ENCODE measurements around the gene ARHGEF18. TPM values are rescaled to one million over a fixed set of nuclear protein-coding genes. Genes with fewer than 3 reads are reported as not detected.

ARHGEF18 gene
- total RNA-seq, 1 donor from 2014 or later = 8.3 TPM

DNA sequence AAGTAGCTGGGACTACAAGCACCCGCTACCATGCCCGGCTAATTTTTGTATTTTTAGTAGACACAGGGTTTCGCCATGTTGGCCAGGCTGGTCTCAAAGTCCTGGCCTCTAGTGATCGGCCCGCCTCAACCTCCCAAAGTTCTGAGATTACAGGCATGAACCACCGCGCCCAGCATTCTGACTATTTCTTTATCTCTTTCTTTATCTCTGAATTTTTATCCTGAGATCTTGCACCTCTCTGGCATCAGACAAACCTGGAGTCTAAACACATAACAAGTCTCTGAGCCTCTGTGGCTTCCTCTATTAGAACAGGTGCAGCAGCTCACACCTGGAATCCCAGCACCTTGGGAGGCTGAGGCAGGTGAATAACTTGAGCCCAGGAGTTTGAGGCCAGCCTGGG is 28.5 kb downstream of the ARHGEF18 start:
- Histone ChIP-seq H3K9me3 (replicated peaks) (no peaks in the 10 kb centered on the region), H3K27ac (replicated peaks) (no peak overlapping the region), H3K4me3 (no peak overlapping the region), H3K27me3 (ENCODE audit: low read depth) (no peaks in the 10 kb centered on the region), H3K4me1 (no peaks in the 10 kb centered on the region), H3K36me3 (no peaks in the 10 kb centered on the region)
- DNase-seq = no peak
- TF ChIP-seq, protein P1, sequence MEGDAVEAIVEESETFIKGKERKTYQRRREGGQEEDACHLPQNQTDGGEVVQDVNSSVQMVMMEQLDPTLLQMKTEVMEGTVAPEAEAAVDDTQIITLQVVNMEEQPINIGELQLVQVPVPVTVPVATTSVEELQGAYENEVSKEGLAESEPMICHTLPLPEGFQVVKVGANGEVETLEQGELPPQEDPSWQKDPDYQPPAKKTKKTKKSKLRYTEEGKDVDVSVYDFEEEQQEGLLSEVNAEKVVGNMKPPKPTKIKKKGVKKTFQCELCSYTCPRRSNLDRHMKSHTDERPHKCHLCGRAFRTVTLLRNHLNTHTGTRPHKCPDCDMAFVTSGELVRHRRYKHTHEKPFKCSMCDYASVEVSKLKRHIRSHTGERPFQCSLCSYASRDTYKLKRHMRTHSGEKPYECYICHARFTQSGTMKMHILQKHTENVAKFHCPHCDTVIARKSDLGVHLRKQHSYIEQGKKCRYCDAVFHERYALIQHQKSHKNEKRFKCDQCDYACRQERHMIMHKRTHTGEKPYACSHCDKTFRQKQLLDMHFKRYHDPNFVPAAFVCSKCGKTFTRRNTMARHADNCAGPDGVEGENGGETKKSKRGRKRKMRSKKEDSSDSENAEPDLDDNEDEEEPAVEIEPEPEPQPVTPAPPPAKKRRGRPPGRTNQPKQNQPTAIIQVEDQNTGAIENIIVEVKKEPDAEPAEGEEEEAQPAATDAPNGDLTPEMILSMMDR (IDR thresholded peaks at IDR 0.05; ENCODE audit: borderline replicate concordance) = no peak
- intact Hi-C loops (cut with micrococcal nuclease) = no loop called here

DNA sequence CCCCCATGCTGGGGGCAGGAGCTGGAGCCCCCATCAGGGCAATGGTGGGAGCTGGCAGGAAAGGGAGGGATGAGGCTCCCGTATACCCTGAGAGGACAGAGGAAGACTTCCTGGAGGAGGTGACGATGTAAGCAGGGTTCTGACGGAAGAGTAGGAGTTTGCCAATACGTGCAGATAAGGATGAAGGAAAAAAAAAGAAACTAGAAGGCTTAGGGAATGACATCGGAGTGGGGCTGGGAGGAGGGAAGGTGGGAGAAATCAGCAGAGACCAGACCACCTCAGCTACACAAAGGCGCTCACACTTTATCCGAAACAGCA is 32.3 kb downstream of the ARHGEF18 start:
- Histone ChIP-seq H3K27me3 (ENCODE audit: low read depth) (no peaks in the 10 kb centered on the region), H3K27ac (replicated peaks) (no peak overlapping the region), H3K4me3 (no peak overlapping the region), H3K9me3 (replicated peaks) (no peaks in the 10 kb centered on the region), H3K4me1 (no peaks in the 10 kb centered on the region), H3K36me3 (no peaks in the 10 kb centered on the region)
- no peak for DNase-seq
- intact Hi-C loops (cut with micrococcal nuclease) = no loop called here
- TF ChIP-seq, protein P1 (IDR thresholded peaks at IDR 0.05; ENCODE audit: borderline replicate concordance) = no peak

DNA sequence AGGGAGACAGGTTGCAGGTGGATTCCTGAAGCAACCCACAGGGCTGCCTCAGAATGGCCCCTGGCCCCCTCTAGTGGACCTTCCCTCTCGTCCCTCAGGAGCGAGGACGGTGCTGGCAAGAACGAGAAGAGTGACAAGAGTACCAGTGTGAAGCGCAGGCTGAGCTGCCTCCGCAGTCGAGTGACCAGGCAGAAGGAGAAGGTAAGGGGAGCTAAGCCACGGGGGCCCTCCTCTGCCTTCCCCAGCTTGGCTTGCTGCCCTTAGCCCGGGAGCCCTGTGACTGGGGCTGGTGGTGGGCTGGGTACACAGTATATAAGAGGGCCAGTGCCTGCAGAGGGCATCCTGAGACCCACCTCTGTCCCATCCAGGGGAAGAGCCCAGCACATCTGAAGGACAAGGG is 34.0 kb downstream of the ARHGEF18 start:
- Histone ChIP-seq H3K27ac (replicated peaks) (no peak overlapping the region), H3K36me3 (no peaks in the 10 kb centered on the region), H3K9me3 (replicated peaks) (no peaks in the 10 kb centered on the region), H3K4me1 (no peaks in the 10 kb centered on the region), H3K4me3 (no peak overlapping the region), H3K27me3 (ENCODE audit: low read depth) (no peaks in the 10 kb centered on the region)
- TF ChIP-seq, protein P1 (IDR thresholded peaks at IDR 0.05; ENCODE audit: borderline replicate concordance) = no peak
- intact Hi-C loops (cut with micrococcal nuclease) = no loop called here
- DNase-seq = no peak

DNA sequence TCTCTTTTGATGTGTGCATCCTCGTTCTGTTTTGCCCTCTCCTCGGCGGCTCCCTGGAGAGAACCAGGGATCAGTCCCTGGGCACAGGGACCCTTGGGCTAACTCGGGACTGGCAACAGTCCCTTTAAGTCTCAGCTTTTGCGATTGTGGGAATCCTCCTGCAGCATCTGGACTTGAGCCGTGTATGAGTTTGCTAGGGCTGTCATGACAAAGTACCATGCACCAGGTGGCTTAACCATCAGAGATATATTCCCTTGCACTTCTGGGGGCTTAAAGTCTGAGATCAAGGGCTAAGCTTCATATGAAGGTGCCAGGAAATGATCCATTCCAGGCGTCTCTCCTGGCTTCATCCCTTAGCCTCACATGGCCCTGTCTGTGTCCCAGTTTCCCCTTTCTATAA is 34.5 kb downstream of the ARHGEF18 start:
- H3K4me3 ChIP-seq = no peak overlapping the region
- H3K27me3 ChIP-seq (ENCODE audit: low read depth) = no peaks in the 10 kb centered on the region
- H3K27ac ChIP-seq (replicated peaks) = no peak overlapping the region
- no peaks in the 10 kb centered on the region for H3K9me3 ChIP-seq (replicated peaks)
- TF ChIP-seq, protein P1 (IDR thresholded peaks at IDR 0.05; ENCODE audit: borderline replicate concordance) = no peak
- H3K4me1 ChIP-seq = no peaks in the 10 kb centered on the region
- intact Hi-C loops (cut with micrococcal nuclease) = no loop called here
- DNase-seq = no peak
- H3K36me3 ChIP-seq = no peaks in the 10 kb centered on the region

DNA sequence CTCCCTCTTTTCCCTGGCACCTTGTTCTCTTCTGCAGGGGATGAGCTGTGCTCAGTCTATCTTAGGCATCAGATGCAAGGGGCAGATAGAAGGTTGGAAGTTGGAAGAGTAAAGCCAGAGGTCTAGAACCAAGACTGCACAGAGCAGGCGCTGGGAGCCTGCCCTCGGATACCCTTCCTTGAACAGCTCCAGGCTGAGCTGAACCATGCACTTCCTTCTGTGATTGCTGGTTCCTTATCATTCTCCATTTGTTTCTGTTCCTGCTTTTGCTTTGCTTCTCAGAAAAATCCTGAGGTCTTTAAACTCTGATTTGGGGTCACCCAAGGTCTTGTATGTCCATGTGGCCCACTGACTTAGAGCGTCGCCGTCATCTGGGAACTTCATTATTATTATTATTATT is 36.3 kb downstream of the ARHGEF18 start:
- TF ChIP-seq, protein P1 (IDR thresholded peaks at IDR 0.05; ENCODE audit: borderline replicate concordance) = no peak
- H3K36me3 ChIP-seq = peaks cover under 1% of the 10 kb centered on the region
- intact Hi-C loops (cut with micrococcal nuclease) = no loop called here
- H3K9me3 ChIP-seq (replicated peaks) = no peaks in the 10 kb centered on the region
- no peak overlapping the region for H3K4me3 ChIP-seq
- H3K4me1 ChIP-seq = no peaks in the 10 kb centered on the region
- H3K27ac ChIP-seq (replicated peaks) = no peak overlapping the region
- DNase-seq = no peak
- H3K27me3 ChIP-seq (ENCODE audit: low read depth) = no peaks in the 10 kb centered on the region

DNA sequence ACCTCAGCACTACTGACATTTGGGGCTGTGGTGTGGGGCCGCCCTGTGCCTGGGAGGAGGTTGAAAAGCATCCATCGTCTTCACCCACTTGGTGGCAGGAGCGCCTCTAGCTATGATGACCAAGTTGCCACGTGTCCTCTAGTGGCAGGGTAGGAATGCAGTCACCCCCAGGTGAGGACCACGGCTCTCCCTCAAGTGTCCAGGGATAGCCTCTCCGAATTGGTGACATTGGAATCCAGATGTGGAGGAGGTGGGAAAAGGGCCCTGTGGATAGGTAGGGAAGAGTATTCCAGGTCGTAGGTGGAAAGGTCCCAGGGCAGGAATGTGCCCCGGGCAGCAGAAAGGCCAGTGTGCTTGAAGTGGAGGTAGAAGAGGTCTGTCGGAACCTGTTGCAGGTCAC is 37.6 kb downstream of the ARHGEF18 start:
- no peak for DNase-seq
- intact Hi-C loops (cut with micrococcal nuclease) = no loop called here
- Histone ChIP-seq H3K36me3 (peaks cover 4% of the 10 kb centered on the region), H3K27me3 (ENCODE audit: low read depth) (no peaks in the 10 kb centered on the region), H3K27ac (replicated peaks) (no peak overlapping the region), H3K9me3 (replicated peaks) (no peaks in the 10 kb centered on the region), H3K4me3 (no peak overlapping the region), H3K4me1 (no peaks in the 10 kb centered on the region)
- TF ChIP-seq, protein P1 (IDR thresholded peaks at IDR 0.05; ENCODE audit: borderline replicate concordance) = no peak
